OCI-LY7 (cell line): Measurements from ENCODE around the gene RAB31. TPM values are rescaled to one million over a fixed set of nuclear protein-coding genes. Genes with fewer than 3 reads are reported as not detected.

ENCODE experiments used
- BruUV-seq: library from RNA; stranded (reverse); fragments of 400-500 nt; replicated peaks from 2 replicates; lab custom pipeline; 2021; lab: Mats Ljungman, UMichigan
- CTCF ChIA-PET: fragments of 300-600 bp; sonication (Branson Sonifier 250); formaldehyde crosslinking; loops from one replicate; lab custom pipeline; 2022; ENCODE audit warnings: antibody characterized with exemption; ENCODE audit not compliant: unreplicated experiment; lab: Charles Lee
- POLR2A ChIA-PET: fragments of 300-600 bp; sonication (Branson Sonifier 250); formaldehyde crosslinking; loops from one replicate; lab custom pipeline; 2022; ENCODE audit warnings: antibody characterized with exemption; lab: Charles Lee
- DNase-seq: peaks from one replicate; pipeline ENCODE4 v3.0.0-alpha.2; 2015; ENCODE audit warnings: low spot score
- H2AFZ ChIP-seq: fragments of 200-600 bp; sonication (generic), shearing (Covaris generic); 2 replicates; pipeline ENCODE4 v1.6.1; 2014; ENCODE audit warnings: mild to moderate bottlenecking, antibody characterized with exemption, low read length, moderate library complexity
- H3K27ac ChIP-seq: fragments of 200-600 bp; sonication (generic); 2 replicates; pipeline ENCODE4 v1.5.1; 2014; ENCODE audit warnings: mixed run types, low read depth, mild to moderate bottlenecking, moderate library complexity, low read length, inconsistent platforms; ENCODE audit not compliant: poor library complexity, severe bottlenecking
- H3K36me3 ChIP-seq: fragments of 200-600 bp; sonication (generic); 2 replicates; pipeline ENCODE4 v1.6.1; 2014; ENCODE audit warnings: mild to moderate bottlenecking, antibody characterized with exemption, low read length, moderate library complexity, mixed read lengths; ENCODE audit not compliant: insufficient read depth
- H3K4me1 ChIP-seq: fragments of 200-600 bp; sonication (generic); 2 replicates; pipeline ENCODE4 v1.5.1; 2014; ENCODE audit warnings: mild to moderate bottlenecking, low read length; ENCODE audit not compliant: insufficient read depth, poor library complexity, severe bottlenecking
- H3K4me2 ChIP-seq: fragments of 200-600 bp; sonication (generic); 2 replicates; pipeline ENCODE4 v1.6.1; 2014; ENCODE audit warnings: mild to moderate bottlenecking, low read length
- H3K4me3 ChIP-seq: fragments of 200-600 bp; sonication (generic); 2 replicates; pipeline ENCODE4 v1.5.1; 2014; ENCODE audit warnings: mild to moderate bottlenecking, low read depth, low read length; ENCODE audit not compliant: poor library complexity, severe bottlenecking
- H3K79me2 ChIP-seq: fragments of 200-600 bp; sonication (generic); 2 replicates; pipeline ENCODE4 v1.6.1; 2016; ENCODE audit warnings: low read depth, mild to moderate bottlenecking, low read length, moderate library complexity, mixed read lengths; ENCODE audit not compliant: insufficient read depth
- H3K9me2 ChIP-seq: fragments of 200-600 bp; sonication (generic); 2 replicates; pipeline ENCODE4 v1.6.1; 2016; ENCODE audit warnings: mild to moderate bottlenecking, low read length, mixed read lengths; ENCODE audit not compliant: insufficient read depth
- H3K9me3 ChIP-seq: fragments of 200-600 bp; sonication (generic); 2 replicates; pipeline ENCODE4 v1.6.1; 2014; ENCODE audit warnings: mild to moderate bottlenecking, mixed run types, low read length, mixed read lengths
- H4K20me1 ChIP-seq: fragments of 200-600 bp; sonication (generic); 2 replicates; pipeline ENCODE4 v1.6.1; 2014; ENCODE audit warnings: mild to moderate bottlenecking, antibody characterized with exemption, low read length, moderate library complexity, mixed read lengths; ENCODE audit not compliant: insufficient read depth
- CTCF ChIP-seq: fragments of 200-600 bp; sonication (generic); conservative IDR thresholded peaks from 2 replicates; pipeline ENCODE4 v1.5.1; 2014; ENCODE audit warnings: mild to moderate bottlenecking, antibody characterized with exemption, low read length, moderate library complexity, mixed read lengths
- EZH2phosphoT487 ChIP-seq: fragments of 200-600 bp; sonication (generic); IDR thresholded peaks from 2 replicates; pipeline ENCODE4 v1.6.1; 2018; ENCODE audit warnings: low read depth, borderline replicate concordance, mild to moderate bottlenecking, mixed run types, antibody characterized with exemption, low read length, moderate library complexity, mixed read lengths
- intact Hi-C: fragments of 100-400 bp; cut with micrococcal nuclease; formaldehyde crosslinking; loops from one replicate; pipeline ENCODE4 v1.10.0; 2022; ENCODE audit not compliant: unreplicated experiment
- total RNA-seq, 2 experiments: library from RNA; depleted of rRNA in 1 of 2; stranded (reverse); fragments of >200 nt in 1 of 2; shearing (Covaris generic) in 1 of 2; gene quantifications; 2 replicates each; pipeline ENCODE4 v1.2.3, GENCODE V29; 2014 to 2022

The RAB31 gene
- total RNA-seq, 2 experiments from 2014 or later = not detected

- H3K4me2 ChIP-seq = no peak overlapping the region
- no peaks in the 10 kb centered on the region for H3K79me2 ChIP-seq
- no TSS peak for BruUV-seq
- no peak for DNase-seq
- no peak overlapping the region for H3K27ac ChIP-seq
- no peak overlapping the region for H3K4me3 ChIP-seq
- ChIA-PET POLR2A (no interaction called here), CTCF (no interaction called here)
- intact Hi-C loops = no loop called here
- H2AFZ ChIP-seq = no peak overlapping the region
- H3K9me3 ChIP-seq = no peaks in the 10 kb centered on the region
- no peaks in the 10 kb centered on the region for H4K20me1 ChIP-seq
- H3K36me3 ChIP-seq = no peaks in the 10 kb centered on the region
- H3K9me2 ChIP-seq = no peaks in the 10 kb centered on the region
- TF ChIP-seq CTCF (no peak), EZH2phosphoT487 (no peak)
- H3K4me1 ChIP-seq = no peaks in the 10 kb centered on the region
Observed at GRCh38 chr18:9858642-9859041, 150.5 kb downstream of the RAB31 start.

GRCh38 chr18:9859232-9859631 is 151.1 kb downstream of the RAB31 start:
- CTCF ChIA-PET = no interaction called here
- no peak overlapping the region for H3K4me3 ChIP-seq
- DNase-seq = no peak

More at GRCh38 chr18:9859232-9859631, 151.1 kb downstream of the RAB31 start:
- intact Hi-C loops = no loop called here
- Histone ChIP-seq H3K4me1 (no peaks in the 10 kb centered on the region), H4K20me1 (no peaks in the 10 kb centered on the region), H3K9me3 (no peaks in the 10 kb centered on the region), H3K27ac (no peak overlapping the region), H3K4me2 (no peak overlapping the region), H3K9me2 (no peaks in the 10 kb centered on the region), H3K36me3 (no peaks in the 10 kb centered on the region), H2AFZ (no peak overlapping the region), H3K79me2 (no peaks in the 10 kb centered on the region)
- TF ChIP-seq EZH2phosphoT487 (no peak), CTCF (no peak)
- POLR2A ChIA-PET = no interaction called here
- no TSS peak for BruUV-seq
